Measurements from ENCODE around the gene CNOT2. TPM values are rescaled to one million over a fixed set of nuclear protein-coding genes. Genes with fewer than 3 reads are reported as not detected.

Gene CNOT2
- total RNA-seq, 2 experiments from 2014 or later: 61.1 to 69.7 TPM

DNA sequence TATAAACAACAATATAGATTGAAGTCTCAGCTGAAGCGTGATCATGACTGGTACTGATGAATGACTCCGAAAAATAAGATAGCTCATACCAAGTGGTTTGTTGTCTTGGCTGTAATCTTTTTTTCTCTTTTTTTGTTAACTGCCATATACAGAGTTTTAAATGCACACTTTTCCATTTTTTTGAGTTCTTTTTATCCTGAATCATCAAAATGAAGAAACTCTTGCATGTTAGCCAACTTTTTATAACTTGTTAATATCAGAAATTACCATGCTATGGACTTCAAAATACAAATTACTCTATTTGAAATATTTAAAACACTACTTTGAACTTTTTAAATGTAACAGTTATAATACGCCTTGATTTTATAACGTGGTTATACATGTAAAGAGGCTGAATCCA is 112.7 kb downstream of the CNOT2 start:
- H3K27ac Mint-ChIP-seq: no peak overlapping the region
- no peaks in the 10 kb centered on the region for H3K27me3 Mint-ChIP-seq
- no peak for DNase-seq
- peaks cover 5% of the 10 kb centered on the region for H3K4me1 Mint-ChIP-seq
- no peak overlapping the region for H3K4me3 Mint-ChIP-seq
- H3K9me3 Mint-ChIP-seq: no peaks in the 10 kb centered on the region
- H3K36me3 Mint-ChIP-seq: peaks cover 8% of the 10 kb centered on the region

DNA sequence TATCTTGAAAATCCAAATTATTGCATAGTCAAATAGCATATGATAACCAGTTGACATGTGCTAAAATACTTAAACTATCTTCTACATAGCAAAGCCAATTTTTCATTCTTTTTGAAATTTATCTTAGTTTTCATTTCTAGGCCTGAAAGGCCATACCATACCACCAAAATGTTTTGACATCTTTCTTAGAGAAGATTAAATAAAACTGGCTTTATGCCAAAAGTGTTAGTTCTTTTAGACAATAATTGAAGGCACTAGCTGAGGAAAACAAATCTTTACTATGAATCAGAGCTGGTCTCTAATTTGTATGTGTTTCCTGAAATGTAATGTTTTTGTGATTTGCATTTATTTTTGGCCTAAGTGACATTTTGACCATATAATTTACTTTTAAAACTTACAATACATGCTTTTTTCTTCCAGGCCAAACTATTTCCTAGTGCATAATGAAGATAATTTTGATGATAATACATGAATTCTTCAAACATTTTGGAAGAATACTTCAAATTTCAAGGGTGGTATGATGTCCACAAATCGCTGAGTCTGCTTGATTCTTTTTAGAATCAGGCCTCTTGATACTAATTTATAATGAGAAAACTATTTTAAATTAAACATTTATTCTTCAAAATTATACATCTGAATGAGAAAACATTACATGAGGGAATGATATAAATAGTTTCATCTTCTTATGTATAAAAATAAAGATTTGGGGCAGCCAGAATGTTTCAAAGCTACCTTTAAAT is 116.4 kb downstream of the CNOT2 start:
- peaks cover 2% of the 10 kb centered on the region for H3K36me3 Mint-ChIP-seq
- no peaks in the 10 kb centered on the region for H3K9me3 Mint-ChIP-seq
- peaks cover 6% of the 10 kb centered on the region for H3K27me3 Mint-ChIP-seq
- no peak for DNase-seq
- no peak overlapping the region for H3K27ac Mint-ChIP-seq
- H3K4me1 Mint-ChIP-seq: peaks cover 7% of the 10 kb centered on the region
- H3K4me3 Mint-ChIP-seq: no peak overlapping the region

DNA sequence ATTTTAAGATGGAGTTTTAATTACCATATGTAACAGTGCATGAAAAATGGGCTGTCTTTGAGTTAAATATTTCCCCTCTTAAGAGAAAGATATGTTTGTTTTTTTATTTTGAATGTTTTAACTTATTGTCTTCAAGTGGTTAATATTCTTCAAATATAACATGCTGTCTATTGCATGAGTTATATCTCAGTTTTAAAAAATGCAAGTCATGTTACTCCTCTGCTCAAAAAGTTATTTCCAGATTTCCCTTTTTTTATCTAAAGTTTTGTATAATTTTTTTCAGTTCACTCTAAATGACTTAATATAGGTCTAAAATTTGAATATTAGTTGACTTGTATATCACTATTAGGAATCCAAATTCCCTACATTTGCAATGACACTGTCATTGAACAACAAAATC is 117.0 kb downstream of the CNOT2 start:
- H3K36me3 Mint-ChIP-seq: no peaks in the 10 kb centered on the region
- H3K4me3 Mint-ChIP-seq: no peak overlapping the region
- H3K4me1 Mint-ChIP-seq: peaks cover 11% of the 10 kb centered on the region
- peaks cover 11% of the 10 kb centered on the region for H3K27me3 Mint-ChIP-seq
- H3K27ac Mint-ChIP-seq: no peak overlapping the region
- no peak for DNase-seq
- no peaks in the 10 kb centered on the region for H3K9me3 Mint-ChIP-seq

DNA sequence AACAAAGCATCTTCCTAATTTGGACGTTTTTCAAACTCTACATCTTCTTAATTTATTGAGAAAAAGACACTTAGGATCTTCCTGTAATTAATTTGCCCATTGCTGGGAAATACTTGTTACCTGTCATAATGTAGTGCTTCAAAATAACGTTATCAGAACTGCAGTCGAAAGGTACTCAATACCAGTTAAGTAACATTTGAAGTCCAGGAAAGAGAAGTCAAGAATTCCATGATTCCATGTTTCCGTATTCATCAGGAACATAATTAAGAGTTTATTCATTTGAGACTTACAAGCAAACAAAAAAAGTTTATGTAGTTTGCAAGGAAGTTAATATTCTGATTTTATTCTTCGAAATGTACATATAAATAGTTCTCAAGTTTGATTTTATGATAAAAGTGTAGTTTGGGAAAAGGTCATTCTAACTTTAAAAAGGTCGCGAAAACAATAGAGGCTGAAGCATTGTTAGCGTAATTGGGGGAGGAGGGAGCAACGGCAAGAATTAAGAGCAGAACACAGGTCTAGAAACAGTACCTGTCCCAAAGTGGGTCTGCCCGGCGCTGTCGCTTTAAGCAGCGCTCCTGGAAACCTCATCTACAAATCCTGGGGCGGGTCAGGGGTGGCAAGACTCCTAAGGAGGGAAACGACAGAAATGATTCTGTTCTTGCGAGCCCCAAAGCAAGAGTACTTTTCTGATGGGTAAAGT is 121.6 kb downstream of the CNOT2 start:
- Mint-ChIP-seq H3K4me3 (peak overlapping the region; percentile 71), H3K4me1 (peaks cover 25% of the 10 kb centered on the region), H3K36me3 (no peaks in the 10 kb centered on the region), H3K9me3 (no peaks in the 10 kb centered on the region), H3K27me3 (peaks cover 15% of the 10 kb centered on the region), H3K27ac (no peak overlapping the region)
- no peak for DNase-seq

DNA sequence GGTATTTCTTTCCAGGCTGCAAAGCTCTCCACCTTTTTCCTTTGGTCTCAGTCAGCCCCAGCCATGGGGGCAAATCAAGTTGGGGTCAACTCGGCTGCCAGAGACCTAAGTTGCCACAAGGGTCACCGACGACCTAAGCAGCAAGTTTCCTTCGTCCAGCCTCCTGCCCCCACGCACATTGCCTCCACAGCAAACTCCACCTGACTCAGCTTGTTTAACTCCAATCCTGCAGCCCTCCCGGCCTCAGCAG is 122.1 kb downstream of the CNOT2 start:
- Mint-ChIP-seq H3K9me3 (no peaks in the 10 kb centered on the region), H3K4me1 (peaks cover 26% of the 10 kb centered on the region), H3K27me3 (peaks cover 15% of the 10 kb centered on the region), H3K36me3 (no peaks in the 10 kb centered on the region), H3K4me3 (peak overlapping the region; percentile 71), H3K27ac (no peak overlapping the region)
- no peak for DNase-seq

DNA sequence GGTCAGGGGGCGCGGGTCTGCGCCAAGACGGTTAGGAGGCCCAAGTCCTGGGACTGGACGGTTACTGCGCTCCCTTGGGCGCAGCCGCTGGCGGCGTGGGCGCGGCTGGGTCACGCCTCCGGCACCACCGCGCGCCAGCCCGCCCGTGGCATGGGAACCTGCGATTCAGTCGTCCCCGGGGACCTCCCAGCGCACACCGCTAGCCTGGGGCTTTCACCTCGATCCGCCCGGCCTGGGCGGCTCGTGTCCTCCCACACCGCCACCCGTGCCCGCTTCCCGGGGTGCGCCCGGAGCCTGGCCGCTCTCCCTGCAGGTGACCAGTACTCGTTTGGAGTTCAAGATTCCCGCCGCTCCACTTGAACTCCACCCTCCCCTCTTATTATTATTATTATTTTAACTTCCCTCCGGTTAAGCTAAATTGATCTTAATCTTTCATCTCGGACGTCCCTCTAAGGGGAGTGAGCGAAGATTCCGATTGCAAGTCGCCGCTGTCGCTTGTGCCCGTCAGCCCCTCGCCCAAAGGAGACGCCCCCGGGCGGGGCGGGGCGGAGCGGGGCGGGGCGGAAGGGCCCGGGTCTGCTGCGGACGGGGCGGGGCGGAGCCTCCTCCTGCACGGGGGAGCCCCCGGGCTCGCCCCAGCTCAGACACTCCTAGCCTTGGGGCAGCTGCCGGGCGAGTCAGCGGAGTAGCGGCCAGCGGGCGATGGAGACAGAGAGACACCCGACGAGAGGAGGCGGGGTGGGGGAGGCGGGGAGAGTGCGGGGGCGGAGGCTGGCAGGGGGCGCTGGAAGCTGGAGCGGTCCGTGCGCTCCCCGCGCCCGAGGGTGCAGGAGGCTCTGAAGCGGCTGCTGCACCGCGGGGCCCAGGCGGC is 122.7 kb downstream of the CNOT2 start, which contains the start of gene KCNMB4:
TSS of gene KCNMB4 (plus strand) at position 643 of the 871 bp plus-strand sequence. CDS start 445 bp downstream, outside the sequence.
- peak within 1 kb of the TSS; percentile 57 for H3K27ac Mint-ChIP-seq

DNA sequence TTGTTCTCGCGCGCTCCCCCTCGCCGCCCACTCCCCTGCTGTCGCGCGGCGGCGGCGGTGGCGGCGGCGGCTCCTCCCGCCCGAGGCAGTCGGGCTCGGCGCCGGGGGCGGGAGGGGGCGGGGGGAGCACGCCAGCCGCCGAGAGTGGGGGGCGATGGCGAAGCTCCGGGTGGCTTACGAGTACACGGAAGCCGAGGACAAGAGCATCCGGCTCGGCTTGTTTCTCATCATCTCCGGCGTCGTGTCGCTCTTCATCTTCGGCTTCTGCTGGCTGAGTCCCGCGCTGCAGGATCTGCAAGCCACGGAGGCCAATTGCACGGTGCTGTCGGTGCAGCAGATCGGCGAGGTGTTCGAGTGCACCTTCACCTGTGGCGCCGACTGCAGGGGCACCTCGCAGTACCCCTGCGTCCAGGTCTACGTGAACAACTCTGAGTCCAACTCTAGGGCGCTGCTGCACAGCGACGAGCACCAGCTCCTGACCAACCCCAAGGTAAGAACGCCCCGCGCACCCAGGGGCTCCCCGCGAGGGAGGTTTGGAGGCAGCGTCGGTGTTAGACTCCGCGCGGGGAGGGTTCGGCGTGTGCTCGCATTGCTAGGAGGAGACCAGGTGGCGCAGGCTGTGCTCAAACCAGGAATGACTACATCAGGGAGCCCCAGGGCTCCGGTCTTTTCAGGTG is 123.5 kb downstream of the CNOT2 start:
- H3K36me3 Mint-ChIP-seq: no peaks in the 10 kb centered on the region
- peak; percentile 63 for DNase-seq
- H3K27me3 Mint-ChIP-seq: peaks cover 15% of the 10 kb centered on the region
- H3K27ac Mint-ChIP-seq: peak overlapping the region; percentile 57
- peaks cover 26% of the 10 kb centered on the region for H3K4me1 Mint-ChIP-seq
- peak overlapping the region; percentile 90 for H3K4me3 Mint-ChIP-seq
- no peaks in the 10 kb centered on the region for H3K9me3 Mint-ChIP-seq

More for the DNA sequence above, 122.7 kb downstream of the CNOT2 start, which contains the start of gene KCNMB4:
- Mint-ChIP-seq H3K4me1 (peaks cover 26% of the 10 kb centered on the region), H3K27me3 (peaks cover 15% of the 10 kb centered on the region), H3K9me3 (no peaks in the 10 kb centered on the region), H3K4me3 (peak within 1 kb of the TSS; percentile 90), H3K36me3 (no peaks in the 10 kb centered on the region)
- peak; percentile 85 for DNase-seq

DNA sequence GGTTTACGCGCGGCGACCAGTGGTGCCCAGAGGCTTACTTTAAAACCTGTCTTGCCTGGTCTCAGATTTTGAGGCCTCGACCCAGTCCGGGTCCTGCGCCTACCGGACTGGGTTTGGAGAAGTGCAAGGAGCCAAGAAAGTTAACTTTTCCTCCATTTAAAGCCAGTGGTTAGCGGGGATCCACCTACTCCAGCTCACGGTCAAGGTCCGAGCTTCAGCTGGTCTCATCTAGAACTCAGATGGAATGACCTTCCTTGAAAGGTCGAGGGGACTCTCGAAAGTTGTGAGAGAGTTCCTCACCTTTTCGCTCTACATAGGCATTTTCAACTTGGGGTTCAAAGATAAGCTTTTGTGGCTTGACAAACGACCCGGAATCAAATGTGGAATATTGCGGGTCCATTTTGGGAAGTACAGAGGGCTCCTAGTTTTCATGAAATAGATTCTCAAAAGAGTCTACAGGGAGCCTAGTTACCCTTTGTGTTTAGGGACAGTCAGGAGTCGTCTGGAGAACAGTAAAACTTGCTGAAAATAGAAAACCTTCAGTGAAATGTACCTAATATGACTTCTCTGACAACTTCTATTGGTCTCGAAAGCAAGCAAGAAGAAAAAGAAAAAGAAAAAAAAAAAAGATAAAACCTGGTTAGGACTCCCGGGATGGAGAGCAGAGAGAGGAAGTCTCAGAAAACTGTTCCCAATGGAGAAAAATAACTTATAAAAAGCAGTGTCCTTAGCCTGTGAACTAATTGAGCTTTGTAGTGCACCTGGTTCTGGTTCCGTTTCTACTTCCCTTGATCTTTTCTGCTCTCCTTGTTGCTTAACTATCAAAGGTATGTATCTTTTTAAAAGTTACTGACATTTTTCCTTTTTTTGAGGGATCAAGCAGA is 124.3 kb downstream of the CNOT2 start:
- H3K27ac Mint-ChIP-seq: no peak overlapping the region
- no peak for DNase-seq
- H3K4me3 Mint-ChIP-seq: peak overlapping the region; percentile 90
- peaks cover 26% of the 10 kb centered on the region for H3K4me1 Mint-ChIP-seq
- H3K36me3 Mint-ChIP-seq: no peaks in the 10 kb centered on the region
- peaks cover 15% of the 10 kb centered on the region for H3K27me3 Mint-ChIP-seq
- no peaks in the 10 kb centered on the region for H3K9me3 Mint-ChIP-seq

DNA sequence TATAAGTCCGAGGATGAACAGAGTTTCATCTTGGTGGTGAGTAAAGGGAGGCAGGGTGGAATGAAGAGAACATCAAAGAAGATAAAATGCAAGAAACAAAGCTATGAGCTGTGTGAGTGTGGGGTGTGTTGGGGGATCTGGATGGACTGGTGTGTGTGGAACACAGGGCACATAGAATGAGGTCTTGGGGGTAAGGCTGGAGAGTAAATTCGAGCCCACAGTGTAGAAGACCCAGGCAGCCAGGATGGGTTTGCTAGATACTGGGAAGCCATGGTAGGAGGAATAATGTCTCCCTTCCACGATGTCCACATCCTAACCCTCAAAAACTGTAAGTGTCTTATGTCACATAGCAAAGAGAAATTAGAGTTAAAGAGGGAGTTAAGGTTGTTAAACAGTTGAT is 129.6 kb downstream of the CNOT2 start:
- peaks cover 6% of the 10 kb centered on the region for H3K36me3 Mint-ChIP-seq
- peaks cover 5% of the 10 kb centered on the region for H3K4me1 Mint-ChIP-seq
- H3K27ac Mint-ChIP-seq: no peak overlapping the region
- no peak overlapping the region for H3K4me3 Mint-ChIP-seq
- H3K27me3 Mint-ChIP-seq: no peaks in the 10 kb centered on the region
- no peak for DNase-seq
- H3K9me3 Mint-ChIP-seq: no peaks in the 10 kb centered on the region

DNA sequence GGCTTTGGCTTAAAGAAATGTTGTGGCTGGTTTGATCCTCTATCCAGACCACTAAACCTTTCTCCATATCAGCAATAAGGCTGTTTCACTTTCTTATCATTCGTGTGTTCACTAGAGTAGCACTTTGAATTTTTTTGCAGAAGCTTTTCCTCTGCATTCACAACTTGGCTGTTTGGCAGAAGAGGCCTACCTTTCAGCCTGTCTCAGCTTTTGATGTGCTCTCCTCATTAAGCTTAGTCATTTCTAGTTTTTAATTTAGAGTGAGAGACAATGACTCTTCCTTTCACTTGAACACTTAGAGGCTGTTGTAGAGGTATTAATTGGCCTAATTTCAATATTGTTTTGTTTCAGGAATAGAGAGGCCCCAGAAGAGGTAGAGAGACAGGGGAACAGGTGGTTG is 136.6 kb downstream of the CNOT2 start:
- no peak for DNase-seq
- no peak overlapping the region for H3K4me3 Mint-ChIP-seq
- H3K4me1 Mint-ChIP-seq: peaks cover 11% of the 10 kb centered on the region
- H3K27ac Mint-ChIP-seq: no peak overlapping the region
- no peaks in the 10 kb centered on the region for H3K27me3 Mint-ChIP-seq
- H3K36me3 Mint-ChIP-seq: peaks cover 12% of the 10 kb centered on the region
- H3K9me3 Mint-ChIP-seq: peaks cover 4% of the 10 kb centered on the region

DNA sequence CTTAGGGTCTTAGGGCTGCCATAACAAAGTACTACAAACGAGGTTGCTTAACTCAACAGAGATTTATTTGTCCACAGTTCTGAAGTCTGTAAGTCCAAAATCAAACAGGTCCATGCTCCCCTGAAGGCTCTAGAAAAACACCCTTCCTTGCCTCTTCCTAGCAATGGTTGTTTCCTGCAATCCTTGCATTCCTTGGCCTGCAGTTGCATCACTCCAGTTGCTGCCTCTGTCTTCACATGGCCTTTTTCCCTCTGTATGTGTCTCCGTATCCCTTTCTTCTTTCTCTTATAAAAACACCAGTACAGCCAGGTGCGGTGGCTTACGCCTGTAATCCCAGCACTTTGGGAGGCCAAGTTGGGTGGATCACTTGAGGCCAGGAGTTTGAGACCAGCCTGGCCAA is 140.3 kb downstream of the CNOT2 start:
- Mint-ChIP-seq H3K27me3 (no peaks in the 10 kb centered on the region), H3K27ac (no peak overlapping the region), H3K4me1 (peaks cover 9% of the 10 kb centered on the region), H3K4me3 (no peak overlapping the region), H3K36me3 (peaks cover 11% of the 10 kb centered on the region), H3K9me3 (peaks cover 3% of the 10 kb centered on the region)
- no peak for DNase-seq

DNA sequence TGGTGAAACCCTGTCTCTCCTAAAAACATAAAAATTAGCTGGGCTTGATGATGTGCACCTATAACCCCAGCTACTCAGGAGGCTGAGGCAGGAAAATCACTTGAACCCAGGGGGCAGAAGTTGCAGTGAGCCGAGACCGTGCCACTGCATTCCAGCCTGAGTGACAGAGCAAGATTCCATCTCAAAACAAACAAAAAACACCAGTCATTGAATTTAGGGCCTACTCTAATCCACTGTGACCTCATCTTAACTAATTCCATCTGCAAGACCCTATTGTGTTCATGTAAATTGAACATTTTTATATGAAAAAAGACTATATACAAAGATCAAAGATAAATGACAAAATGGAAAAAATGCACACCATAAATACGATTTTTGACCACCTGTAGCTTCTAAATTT is 140.7 kb downstream of the CNOT2 start:
- H3K27me3 Mint-ChIP-seq: no peaks in the 10 kb centered on the region
- H3K4me1 Mint-ChIP-seq: peaks cover 9% of the 10 kb centered on the region
- no peak overlapping the region for H3K4me3 Mint-ChIP-seq

DNA sequence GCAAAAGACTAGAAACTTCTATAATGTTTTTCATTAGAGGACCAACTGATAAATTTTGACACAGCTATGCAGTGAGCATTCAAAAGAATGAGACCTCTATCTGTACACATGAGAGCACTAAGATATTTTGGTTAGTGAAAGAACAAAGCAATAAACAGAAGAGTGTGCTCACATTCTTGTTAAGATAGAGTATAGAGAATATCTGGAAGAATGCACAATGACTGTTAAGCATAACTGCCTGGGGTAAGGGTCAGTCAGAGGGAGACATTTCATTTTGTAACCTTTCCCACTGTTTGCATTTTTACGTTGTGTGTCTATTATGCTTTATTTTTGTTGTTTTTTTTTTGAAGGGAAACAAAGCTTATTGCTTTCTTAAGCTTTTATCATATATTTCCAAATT is 143.5 kb downstream of the CNOT2 start:
- DNase-seq: no peak
- Mint-ChIP-seq H3K36me3 (peaks cover 11% of the 10 kb centered on the region), H3K27ac (no peak overlapping the region), H3K4me1 (no peaks in the 10 kb centered on the region), H3K4me3 (no peak overlapping the region), H3K9me3 (peaks cover 4% of the 10 kb centered on the region), H3K27me3 (no peaks in the 10 kb centered on the region)

More for the DNA sequence above, 140.7 kb downstream of the CNOT2 start:
- no peak for DNase-seq
- peaks cover 3% of the 10 kb centered on the region for H3K9me3 Mint-ChIP-seq
- peaks cover 13% of the 10 kb centered on the region for H3K36me3 Mint-ChIP-seq
- no peak overlapping the region for H3K27ac Mint-ChIP-seq

DNA sequence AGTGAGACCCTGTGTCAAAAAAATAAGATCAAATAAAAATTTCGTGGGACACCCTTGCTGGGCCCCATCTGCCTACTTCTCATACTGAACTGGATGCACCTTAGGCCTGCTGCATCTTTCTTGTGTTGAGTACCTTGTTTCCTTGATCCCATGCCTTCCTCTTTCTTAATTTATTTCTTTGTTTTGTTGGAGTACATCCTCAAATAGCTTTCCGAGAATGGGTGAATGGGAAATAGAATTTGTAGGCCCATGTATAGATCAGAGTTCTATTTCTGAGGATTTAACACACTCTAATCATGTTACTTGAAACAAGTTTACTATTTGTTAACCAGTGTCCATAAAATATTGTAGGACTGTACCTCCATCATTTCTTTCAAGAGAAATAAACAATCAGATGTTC is 146.4 kb downstream of the CNOT2 start:
- peaks cover 4% of the 10 kb centered on the region for H3K9me3 Mint-ChIP-seq
- no peak overlapping the region for H3K27ac Mint-ChIP-seq
- H3K27me3 Mint-ChIP-seq: no peaks in the 10 kb centered on the region
- no peak overlapping the region for H3K4me3 Mint-ChIP-seq
- no peaks in the 10 kb centered on the region for H3K4me1 Mint-ChIP-seq
- no peak for DNase-seq
- peaks cover 11% of the 10 kb centered on the region for H3K36me3 Mint-ChIP-seq
